ENCODE measurements around the gene ABCA2. TPM values are rescaled to one million over a fixed set of nuclear protein-coding genes. Genes with fewer than 3 reads are reported as not detected.

Gene ABCA2
- polyA plus RNA-seq, 1 of the 3 experiments (the other 2 are of a cell fraction): 34.7 TPM

- no peak overlapping the region for H3K9ac ChIP-seq
- H4K20me1 ChIP-seq (ENCODE audit: insufficient read depth): 0 out of 2 replicates have a peak, but pooled peaks cover 4% of the 10 kb centered on the region
- 94% methylated on average over 23 of the region's 34 CpGs for WGBS (ENCODE audit: low lambda C conversion rate)
- no peaks in the 10 kb centered on the region for H3F3A ChIP-seq (replicated peaks; ENCODE audit: insufficient read depth)
- no peaks in the 10 kb centered on the region for H3K27me3 ChIP-seq (ENCODE audit: insufficient read depth)
- H3K9me3 ChIP-seq: no peaks in the 10 kb centered on the region
- no peak for DNase-seq
- H3K4me3 ChIP-seq (ENCODE audit: low read depth in 2 of 2, low read length in 1 of 2): no peak overlapping the region
- H3K27ac ChIP-seq (ENCODE audit: low read depth in 2 of 2, low read length in 1 of 2): no peak overlapping the region
- H3K4me1 ChIP-seq (ENCODE audit: control insufficient read depth in 1 of 2, insufficient read depth in 2 of 2, low read depth in 1 of 2, low read length in 1 of 2): peaks cover 0 to 3% of the 10 kb centered on the region in 2 experiments; a peak in 1 of 4 replicates
- peaks cover 0 to 13% of the 10 kb centered on the region in 2 experiments for H3K36me3 ChIP-seq (replicated peaks in 1 of 2; ENCODE audit: control insufficient read depth in 1 of 2, insufficient read depth in 2 of 2, low read length in 1 of 2)
- no peak overlapping the region for H3K4me2 ChIP-seq
- no peak overlapping the region for H2AFZ ChIP-seq (ENCODE audit: low read depth)
- no peaks in the 10 kb centered on the region for H3K79me2 ChIP-seq (ENCODE audit: insufficient read depth)
- POLR2A ChIA-PET: interaction anchor here (0.5 to 1.0 kb wide), 2 partner anchors 24 to 72 kb away, joined by 3 to 5 read pairs; partner anchors contain the start of gene CLIC3
- no peak for TF ChIP-seq FOSL2 (IDR thresholded peaks at IDR 0.05; ENCODE audit: borderline replicate concordance, low read depth)
- no peak for TF ChIP-seq NRF1 (IDR thresholded peaks at IDR 0.05; ENCODE audit: low read depth, low read length)
- no peak for TF ChIP-seq GABPA (IDR thresholded peaks at IDR 0.05; ENCODE audit: low read depth)
- TF ChIP-seq EZH2phosphoT487 (IDR thresholded peaks at IDR 0.05; ENCODE audit: borderline replicate concordance, low read depth): no peak
- CTCF ChIA-PET: interaction anchor here (1.1 to 1.6 kb wide), 3 partner anchors 9 to 76 kb away, joined by 4 to 7 read pairs (median 5); partner anchors contain the start of genes ABCA2 and FBXW5
- no peaks in the 10 kb centered on the region for H3K9me2 ChIP-seq
Measured at GRCh38 chr9:137019891-137020683, 8.0 kb downstream of the ABCA2 start.

- no peaks in the 10 kb centered on the region for H3K27me3 ChIP-seq (ENCODE audit: insufficient read depth)
- peaks cover 0 to 13% of the 10 kb centered on the region in 2 experiments for H3K36me3 ChIP-seq (replicated peaks in 1 of 2; ENCODE audit: control insufficient read depth in 1 of 2, insufficient read depth in 2 of 2, low read length in 1 of 2)
- H3K9ac ChIP-seq: no peak overlapping the region
- TF ChIP-seq PBX3 (IDR thresholded peaks at IDR 0.05) (no peak), REST (IDR thresholded peaks at IDR 0.05; ENCODE audit: low read depth, low read length) (no peak), EZH2phosphoT487 (IDR thresholded peaks at IDR 0.05; ENCODE audit: borderline replicate concordance, low read depth) (no peak), ELF1 (IDR thresholded peaks at IDR 0.05) (no peak), SIN3A (IDR thresholded peaks at IDR 0.05; ENCODE audit: borderline replicate concordance, low read depth, low read length) (no peak), RCOR1 (IDR thresholded peaks at IDR 0.05; ENCODE audit: low read length) (no peak), YY1 (IDR thresholded peaks at IDR 0.05; ENCODE audit: low read depth) (no peak), POLR2AphosphoS5 (IDR thresholded peaks at IDR 0.05; ENCODE audit: low read depth, low read length) (no peak), MEF2A (IDR thresholded peaks at IDR 0.05; ENCODE audit: borderline replicate concordance, low read depth) (no peak), RXRA (IDR thresholded peaks at IDR 0.05; ENCODE audit: borderline replicate concordance, low read depth) (no peak)
- no peak overlapping the region for H3K27ac ChIP-seq (ENCODE audit: low read depth in 2 of 2, low read length in 1 of 2)
- H4K20me1 ChIP-seq (ENCODE audit: insufficient read depth): 0 out of 2 replicates have a peak, but pooled peaks cover 4% of the 10 kb centered on the region
- H2AFZ ChIP-seq (ENCODE audit: low read depth): no peak overlapping the region
- H3F3A ChIP-seq (replicated peaks; ENCODE audit: insufficient read depth): no peaks in the 10 kb centered on the region
- H3K4me3 ChIP-seq (ENCODE audit: low read depth in 2 of 2, low read length in 1 of 2): no peak overlapping the region
- ChIA-PET CTCF (interaction anchor here (0.6 to 2.1 kb wide), 5 partner anchors 10 to 71 kb away, joined by 3 to 7 read pairs (median 5); partner anchors contain the start of gene ABCA2), POLR2A (interaction anchor here (0.6 kb wide), 1 partner anchor 10 kb away, joined by 3 read pairs; no protein-coding TSS in a partner anchor)
- H3K79me2 ChIP-seq (ENCODE audit: insufficient read depth): no peaks in the 10 kb centered on the region
- DNase-seq: no peak
- no peaks in the 10 kb centered on the region for H3K9me3 ChIP-seq
- no peaks in the 10 kb centered on the region for H3K4me1 ChIP-seq (ENCODE audit: control insufficient read depth in 1 of 2, insufficient read depth in 2 of 2, low read depth in 1 of 2, low read length in 1 of 2)
- 80% methylated on average over 13 of the region's 36 CpGs for WGBS (ENCODE audit: low lambda C conversion rate)
- H3K9me2 ChIP-seq: no peaks in the 10 kb centered on the region
- no peak overlapping the region for H3K4me2 ChIP-seq
Measured at GRCh38 chr9:137018761-137019559, 9.1 kb downstream of the ABCA2 start.

Data from SK-N-SH (cell line).